UCSD-AML1 (cell line): ENCODE data around the gene CDK5R2.

ENCODE experiments used
- DNase-seq: peaks from one replicate; lab custom pipeline; 2025; ENCODE audit not compliant: unreplicated experiment; lab: John Stamatoyannopoulos, UW

The CDK5R2 gene

GRCh38 chr2:218986148-218986761 is 26.8 kb downstream of the CDK5R2 start:
- DNase-seq, result no peak

- no peak for DNase-seq
Observed at GRCh38 chr2:218988164-218988563, 28.7 kb downstream of the CDK5R2 start.

GRCh38 chr2:218988650-218989049 is 29.2 kb downstream of the CDK5R2 start:
- no peak for DNase-seq

GRCh38 chr2:218990052-218990451 is 30.6 kb downstream of the CDK5R2 start:
- DNase-seq, result no peak

- DNase-seq, result no peak
Observed at GRCh38 chr2:218990612-218991011, 31.1 kb downstream of the CDK5R2 start.

- no peak for DNase-seq
Observed at GRCh38 chr2:218991674-218992168, 32.3 kb downstream of the CDK5R2 start.

- no peak for DNase-seq
Observed at GRCh38 chr2:218992196-218992595, 32.7 kb downstream of the CDK5R2 start.

- no peak for DNase-seq
Observed at GRCh38 chr2:218992703-218993344, 33.4 kb downstream of the CDK5R2 start.

- no peak for DNase-seq
Observed at GRCh38 chr2:218993345-218994315, 34.2 kb downstream of the CDK5R2 start, which contains the start of gene CRYBA2. CRYBA2 (minus strand) TSS chr2:218993422; CDS start chr2:218993176, 246 bp downstream.

- no peak for DNase-seq
Observed at GRCh38 chr2:218995561-218995960, 36.1 kb downstream of the CDK5R2 start.

DNA sequence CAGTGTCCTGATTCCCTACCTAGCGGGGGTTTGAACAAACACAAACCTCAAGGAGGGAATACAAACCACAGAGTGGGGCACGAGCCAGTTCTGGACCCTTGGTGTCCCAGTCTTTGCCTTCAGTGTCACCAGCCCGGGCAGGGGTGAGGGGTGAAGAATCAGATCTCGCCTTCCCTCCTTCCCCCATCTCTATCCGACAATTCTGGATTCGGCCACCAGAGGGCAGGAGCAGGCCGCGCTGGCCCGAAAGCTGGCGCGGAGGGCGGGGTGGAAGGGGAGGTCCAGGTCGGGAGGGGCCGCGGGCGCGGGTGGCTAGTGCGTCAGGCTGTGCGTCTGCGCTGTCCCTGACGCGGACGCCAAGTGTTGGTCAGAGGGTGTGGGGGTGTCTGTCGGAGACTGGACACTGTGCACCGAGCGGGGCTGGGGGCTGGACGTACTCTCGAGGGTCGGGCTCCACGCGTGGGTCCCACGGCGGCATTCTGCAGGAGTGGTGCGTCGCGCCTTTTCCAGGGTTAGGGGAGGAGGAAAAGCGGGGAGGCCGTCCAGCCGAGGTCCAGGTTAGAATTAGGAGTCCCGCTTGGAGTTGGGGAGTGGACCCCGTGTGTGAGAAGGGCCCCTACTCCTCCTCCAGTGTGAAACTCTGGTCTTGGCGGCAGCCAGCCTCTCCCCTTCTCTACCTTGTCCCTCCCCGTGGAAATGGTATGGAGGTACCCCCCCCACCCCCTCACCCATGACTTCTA is 36.7 kb downstream of the CDK5R2 start:
- peak; percentile 67 for DNase-seq

DNA sequence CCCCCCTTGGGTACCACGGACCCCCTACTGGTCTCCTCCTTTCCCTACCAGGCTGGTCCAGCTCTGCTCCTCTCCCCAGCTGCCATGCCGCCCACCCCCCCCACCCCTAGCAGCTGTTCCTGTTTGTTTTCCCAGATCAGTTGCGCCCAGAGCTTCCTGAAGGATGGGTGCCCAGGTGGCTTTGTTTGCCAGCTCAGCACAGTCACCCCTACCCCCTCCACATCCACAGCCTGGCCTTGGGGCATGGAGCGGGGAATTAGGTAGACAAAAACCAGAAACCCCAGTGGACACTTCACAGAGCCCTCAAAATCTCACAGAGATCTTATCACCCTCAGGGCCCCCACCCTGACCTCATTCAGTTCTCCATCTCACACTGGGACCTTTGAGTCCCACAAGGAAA is 37.5 kb downstream of the CDK5R2 start:
- no peak for DNase-seq

GRCh38 chr2:218997731-218998130 is 38.3 kb downstream of the CDK5R2 start:
- no peak for DNase-seq

DNA sequence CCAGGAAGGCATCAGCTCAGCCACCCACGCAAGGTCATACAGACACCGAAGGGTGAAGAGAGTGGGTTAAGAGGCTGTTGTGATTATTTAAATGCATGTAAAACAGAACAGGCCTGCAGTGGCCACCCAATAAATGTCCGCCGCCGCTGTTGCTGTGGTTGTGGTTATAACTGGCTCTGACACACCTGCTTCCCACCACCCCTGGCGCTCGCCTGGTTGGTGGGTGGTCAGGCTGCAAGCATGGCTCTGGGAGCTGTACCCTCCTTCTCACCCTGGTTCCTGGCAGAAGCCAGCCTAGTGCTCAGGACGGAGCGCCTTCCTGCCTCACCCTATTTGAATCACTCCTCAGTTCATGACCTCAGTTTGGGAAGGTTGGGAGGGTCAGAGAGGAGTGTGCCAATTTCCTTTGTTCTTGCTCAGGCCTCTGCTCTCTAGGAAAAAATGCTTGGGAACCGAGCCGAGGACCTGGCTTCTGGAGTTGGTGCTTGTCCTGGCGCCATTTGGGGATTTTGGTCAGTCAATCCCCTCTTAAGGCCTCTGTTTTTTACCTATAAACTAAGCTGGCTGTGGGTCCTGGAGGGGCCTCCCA is 39.0 kb downstream of the CDK5R2 start:
- DNase-seq, result no peak

GRCh38 chr2:218999021-218999880 is 39.8 kb downstream of the CDK5R2 start:
- no peak for DNase-seq

DNA sequence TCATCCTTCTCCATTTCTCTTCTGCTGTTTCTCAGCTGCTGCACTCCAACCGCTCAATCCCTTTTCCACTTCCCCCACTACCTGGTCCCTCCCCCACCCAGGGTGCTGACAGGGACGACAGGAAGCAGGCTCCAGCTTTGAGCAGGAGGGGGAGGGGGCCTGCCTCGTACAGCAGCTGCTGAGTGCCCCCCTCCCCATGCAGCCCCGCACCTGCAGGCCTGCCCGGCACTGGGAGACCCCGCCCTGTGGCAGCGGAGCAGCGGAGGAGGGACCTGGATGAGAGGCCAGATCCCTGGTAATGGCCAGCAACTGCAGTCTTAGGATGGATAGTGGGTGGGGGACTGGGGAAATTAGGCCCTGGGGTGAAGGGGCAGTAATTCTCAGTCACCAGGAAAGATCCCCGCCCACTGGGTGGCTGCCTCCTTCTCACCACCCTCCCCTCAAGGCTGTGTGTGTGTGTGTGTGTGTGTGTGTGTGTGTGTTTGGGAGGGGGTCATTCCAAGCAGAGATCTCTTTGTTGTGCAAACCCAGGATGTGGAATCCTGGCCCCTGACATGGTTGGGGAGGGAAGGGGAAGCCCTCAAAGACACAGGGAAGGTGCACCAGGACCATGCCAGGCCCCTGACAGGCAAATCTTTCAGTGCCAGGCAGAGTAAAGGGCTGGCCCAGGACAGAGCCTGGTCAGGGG is 40.6 kb downstream of the CDK5R2 start:
- no peak for DNase-seq

DNA sequence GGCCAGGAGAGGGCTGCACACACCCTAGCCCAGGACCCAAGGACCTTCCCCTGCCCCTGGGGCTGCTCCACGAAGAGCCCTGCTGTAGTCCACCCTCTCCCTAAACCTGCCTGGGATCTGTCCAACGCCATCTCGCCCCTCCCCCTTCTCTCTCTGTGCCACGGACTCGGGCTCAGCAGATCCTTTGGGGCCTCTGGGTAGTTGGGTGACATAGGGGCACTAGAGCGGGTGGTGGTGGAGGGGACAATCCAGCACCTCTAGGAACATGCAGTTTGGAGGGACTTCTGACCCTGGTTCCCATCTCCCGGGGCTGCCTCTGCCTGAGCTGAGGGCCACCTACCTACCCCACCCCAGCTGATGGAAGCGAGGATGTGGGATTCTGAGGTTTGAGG is 41.1 kb downstream of the CDK5R2 start:
- DNase-seq, result no peak

DNA sequence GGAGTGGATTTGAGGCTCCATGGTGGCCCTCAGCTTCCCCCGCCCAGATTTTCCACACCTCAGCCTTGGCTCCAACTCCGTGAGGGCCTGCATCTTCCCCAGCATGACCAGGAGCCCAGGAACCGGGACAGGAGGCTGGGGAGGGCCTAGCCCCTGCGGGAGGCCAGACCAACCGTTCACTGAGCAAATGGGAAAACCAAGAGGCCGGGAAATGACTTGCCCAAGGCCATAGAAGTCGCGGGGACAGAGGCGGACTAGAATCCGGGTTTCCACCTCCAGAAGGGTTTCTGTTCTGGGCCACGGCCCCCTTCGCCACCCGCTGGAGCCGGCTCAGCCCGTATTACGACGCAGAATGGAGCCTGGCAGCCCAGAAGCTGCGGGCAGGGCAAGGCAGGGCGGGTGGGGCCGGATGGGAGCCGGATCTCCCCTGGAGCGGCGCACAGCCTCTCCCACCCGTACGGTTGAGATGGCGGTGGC is 41.7 kb downstream of the CDK5R2 start:
- no peak for DNase-seq
